ENCODE results near the gene SLC2A4RG. TPM values are rescaled to one million over a fixed set of nuclear protein-coding genes. Genes with fewer than 3 reads are reported as not detected.
A peak's percentile ranks its signal among the peaks of the same experiment; 100 is the strongest.

The SLC2A4RG gene
- total and polyA plus RNA-seq, 2 of the 13 experiments (the other 11 are each of a cell fraction or from before 2014, with no cell fraction given), result 91.4 to 95.9 TPM

GRCh38 chr20:63692436-63693082 lies 47.0 kb upstream of the SLC2A4RG start (continued):
- TF ChIP-seq PHB2 (IDR thresholded peaks at IDR 0.05; ENCODE audit: partially characterized antibody) (no peak), CBX5 (CRISPR knock-in tag; IDR thresholded peaks at IDR 0.05; ENCODE audit: borderline replicate concordance) (peak; percentile 59; the same call in 1 of the 2 replicates), PTBP1 (IDR thresholded peaks at IDR 0.05; ENCODE audit: low read depth, low read length, poor library complexity, severe bottlenecking) (no peak), SNAPC2 (CRISPR knock-in tag; IDR thresholded peaks at IDR 0.05) (no peak), AKAP8 (CRISPR knock-in tag; IDR thresholded peaks at IDR 0.05) (peak; percentile 88), WIZ (CRISPR knock-in tag; IDR thresholded peaks at IDR 0.05) (no peak), ZNF407 (CRISPR knock-in tag; IDR thresholded peaks at IDR 0.05; ENCODE audit: not compliant biosample characterization) (no peak), ZFP90 (CRISPR knock-in tag; IDR thresholded peaks at IDR 0.05; ENCODE audit: borderline replicate concordance) (no peak), ZNF678 (CRISPR knock-in tag; IDR thresholded peaks at IDR 0.05) (no peak), ZNF562 (CRISPR knock-in tag; IDR thresholded peaks at IDR 0.05; ENCODE audit: borderline replicate concordance) (no peak), NCOR1 (IDR thresholded peaks at IDR 0.05; ENCODE audit: borderline replicate concordance, low read length) (no peak), AGO1 (IDR thresholded peaks at IDR 0.05; ENCODE audit: low read depth, low read length, poor library complexity, severe bottlenecking) (peak; percentile 97), MTF2 (CRISPR knock-in tag; IDR thresholded peaks at IDR 0.05; ENCODE audit: borderline replicate concordance) (no peak), AHDC1 (CRISPR knock-in tag; IDR thresholded peaks at IDR 0.05; ENCODE audit: borderline replicate concordance) (no peak)

Measured in HepG2 (cell line).